AG10803 (cell line): Measurements from ENCODE around the gene TNC.

Source experiments
- DNase-seq: peaks from one replicate; pipeline ENCODE4 v3.0.0; 2010; ENCODE audit warnings: low read depth
- H3K4me3 ChIP-seq: 2 replicates; pipeline ENCODE4 v1.5.1; 2011; ENCODE audit warnings: mild to moderate bottlenecking, low read length, control low read depth
- TF ChIP-seq, protein P1 (sequence below): conservative IDR thresholded peaks from 2 replicates; pipeline ENCODE4 v1.5.1; 2011; ENCODE audit warnings: mild to moderate bottlenecking, low read length, control low read depth, inconsistent platforms

TNC gene

DNA sequence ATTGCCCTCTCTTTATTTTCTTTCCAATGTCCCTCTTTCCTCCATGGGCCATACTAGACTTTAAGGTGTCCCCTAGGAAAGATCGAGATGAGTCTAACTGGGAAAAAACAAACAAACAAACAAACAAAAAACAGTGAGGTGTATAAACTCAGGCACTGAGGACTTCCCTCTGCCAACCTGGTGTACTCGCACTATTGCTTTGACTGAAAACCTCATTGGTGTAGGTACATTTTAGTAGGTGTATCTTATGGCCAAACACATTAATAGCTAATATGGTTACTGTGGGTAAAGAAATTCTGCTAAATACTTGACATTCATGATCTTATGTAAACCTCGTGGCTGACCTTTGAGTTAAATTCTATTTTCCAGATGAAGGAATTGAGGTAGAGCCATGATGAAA lies 74.3 kb downstream of the TNC start:
- no peak for DNase-seq
- H3K4me3 ChIP-seq, result no peak overlapping the region
- TF ChIP-seq, protein P1, sequence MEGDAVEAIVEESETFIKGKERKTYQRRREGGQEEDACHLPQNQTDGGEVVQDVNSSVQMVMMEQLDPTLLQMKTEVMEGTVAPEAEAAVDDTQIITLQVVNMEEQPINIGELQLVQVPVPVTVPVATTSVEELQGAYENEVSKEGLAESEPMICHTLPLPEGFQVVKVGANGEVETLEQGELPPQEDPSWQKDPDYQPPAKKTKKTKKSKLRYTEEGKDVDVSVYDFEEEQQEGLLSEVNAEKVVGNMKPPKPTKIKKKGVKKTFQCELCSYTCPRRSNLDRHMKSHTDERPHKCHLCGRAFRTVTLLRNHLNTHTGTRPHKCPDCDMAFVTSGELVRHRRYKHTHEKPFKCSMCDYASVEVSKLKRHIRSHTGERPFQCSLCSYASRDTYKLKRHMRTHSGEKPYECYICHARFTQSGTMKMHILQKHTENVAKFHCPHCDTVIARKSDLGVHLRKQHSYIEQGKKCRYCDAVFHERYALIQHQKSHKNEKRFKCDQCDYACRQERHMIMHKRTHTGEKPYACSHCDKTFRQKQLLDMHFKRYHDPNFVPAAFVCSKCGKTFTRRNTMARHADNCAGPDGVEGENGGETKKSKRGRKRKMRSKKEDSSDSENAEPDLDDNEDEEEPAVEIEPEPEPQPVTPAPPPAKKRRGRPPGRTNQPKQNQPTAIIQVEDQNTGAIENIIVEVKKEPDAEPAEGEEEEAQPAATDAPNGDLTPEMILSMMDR, result no peak

DNA sequence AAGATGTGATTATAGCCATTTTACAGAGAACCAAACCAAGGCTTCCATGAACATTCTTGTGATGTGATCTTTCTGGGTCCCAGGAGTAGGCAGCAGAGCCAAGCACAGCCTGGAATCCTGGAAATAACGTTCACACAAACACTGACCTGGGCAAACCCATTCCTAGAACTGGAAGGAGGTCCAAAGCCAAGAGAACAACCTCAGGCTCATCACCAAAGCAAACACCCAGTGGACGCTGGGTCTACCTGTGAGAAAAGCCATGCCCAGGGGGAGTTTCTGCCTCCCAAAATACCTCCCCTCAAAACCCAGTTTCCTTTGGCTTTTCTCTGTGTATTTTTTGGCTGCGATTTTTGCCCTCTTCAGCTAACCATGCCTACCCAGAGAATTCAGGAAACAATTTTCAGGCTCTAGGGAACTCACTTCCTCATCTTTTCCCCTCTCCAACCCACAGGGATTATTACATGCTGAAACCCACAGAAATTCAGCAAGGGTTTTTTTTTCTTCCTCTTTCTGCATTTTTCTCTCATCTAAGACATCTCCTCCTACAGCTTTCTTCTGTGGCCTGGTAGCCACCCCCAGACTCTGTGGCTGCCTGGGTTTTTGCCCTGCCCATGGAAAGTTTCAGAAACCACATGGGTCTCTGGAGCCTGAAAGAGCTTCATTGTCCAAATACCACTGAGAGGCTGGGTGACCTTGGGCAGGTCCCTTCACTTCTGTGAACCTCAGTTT lies 75.0 kb downstream of the TNC start:
- peak; percentile 77 for DNase-seq
- TF ChIP-seq, protein P1, result no peak
- H3K4me3 ChIP-seq, result no peak overlapping the region

DNA sequence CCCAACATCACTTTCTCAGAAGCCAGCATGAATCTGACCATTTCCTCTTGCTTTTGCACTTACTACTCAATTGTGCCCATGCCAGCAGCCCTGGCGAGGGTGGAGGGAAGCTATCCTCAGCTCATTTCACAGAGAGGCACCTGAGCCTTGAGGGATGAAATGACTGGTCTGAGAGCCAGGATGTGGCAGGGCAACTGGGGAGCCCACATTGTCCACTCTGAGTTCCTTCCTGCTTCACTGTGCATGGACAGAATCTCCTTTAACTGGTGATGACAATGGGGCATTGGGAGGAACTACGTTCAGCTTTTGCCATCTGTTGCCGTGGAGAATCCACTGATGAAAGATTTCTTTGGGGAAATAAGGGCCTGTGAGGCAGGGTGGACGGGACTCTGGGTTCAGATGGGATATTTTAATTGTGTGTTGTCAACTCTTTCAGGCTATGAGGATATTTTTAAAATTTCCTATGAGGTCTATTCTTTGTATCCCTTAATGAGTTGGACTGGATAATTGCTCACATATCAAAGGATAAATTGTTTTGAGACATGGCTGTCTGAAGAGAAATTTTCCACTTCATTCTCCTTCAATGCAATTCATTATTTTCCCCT lies 78.3 kb downstream of the TNC start:
- H3K4me3 ChIP-seq, result no peak overlapping the region
- no peak for DNase-seq
- TF ChIP-seq, protein P1, result no peak

DNA sequence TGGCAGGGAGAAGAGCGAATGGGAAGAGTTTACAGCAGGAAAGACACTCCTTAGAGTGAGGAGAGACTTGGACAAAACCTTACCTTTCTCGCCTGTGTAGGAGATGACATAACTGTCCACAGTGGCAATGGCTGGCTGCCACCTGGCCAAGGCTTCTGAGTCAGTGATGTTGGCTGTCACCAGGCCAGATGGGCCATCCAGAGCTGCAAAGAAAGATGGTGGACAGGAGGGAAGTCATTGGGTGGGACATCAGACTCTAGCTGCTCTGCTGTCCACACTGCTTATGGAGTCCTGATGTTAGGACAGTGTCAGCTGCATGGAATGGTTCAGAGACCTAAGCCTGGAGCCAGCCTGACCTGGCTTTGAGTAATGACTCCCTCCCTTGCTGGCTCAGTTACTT lies 79.8 kb downstream of the TNC start:
- TF ChIP-seq, protein P1, result no peak
- H3K4me3 ChIP-seq, result no peak overlapping the region
- DNase-seq, result no peak

DNA sequence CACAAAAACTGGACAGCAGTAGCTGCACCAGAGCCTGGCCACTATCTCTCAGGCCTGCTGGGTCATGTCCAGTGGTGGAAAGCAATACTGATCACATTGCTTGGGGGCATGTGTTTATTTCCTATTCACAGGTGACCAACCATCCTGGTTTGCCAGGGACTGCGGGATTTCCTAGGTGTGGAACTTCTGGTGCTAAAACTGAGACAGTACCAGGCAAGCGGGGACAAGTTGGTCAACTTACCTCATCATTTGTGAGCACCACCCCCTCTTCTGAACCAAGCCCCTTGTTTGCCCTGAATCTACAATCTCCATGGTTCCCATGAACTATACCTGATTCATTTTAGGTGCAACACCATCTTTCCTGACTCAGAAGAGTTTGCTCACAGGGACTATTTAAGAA lies 81.3 kb downstream of the TNC start:
- no peak for DNase-seq
- TF ChIP-seq, protein P1, result no peak
- no peak overlapping the region for H3K4me3 ChIP-seq

DNA sequence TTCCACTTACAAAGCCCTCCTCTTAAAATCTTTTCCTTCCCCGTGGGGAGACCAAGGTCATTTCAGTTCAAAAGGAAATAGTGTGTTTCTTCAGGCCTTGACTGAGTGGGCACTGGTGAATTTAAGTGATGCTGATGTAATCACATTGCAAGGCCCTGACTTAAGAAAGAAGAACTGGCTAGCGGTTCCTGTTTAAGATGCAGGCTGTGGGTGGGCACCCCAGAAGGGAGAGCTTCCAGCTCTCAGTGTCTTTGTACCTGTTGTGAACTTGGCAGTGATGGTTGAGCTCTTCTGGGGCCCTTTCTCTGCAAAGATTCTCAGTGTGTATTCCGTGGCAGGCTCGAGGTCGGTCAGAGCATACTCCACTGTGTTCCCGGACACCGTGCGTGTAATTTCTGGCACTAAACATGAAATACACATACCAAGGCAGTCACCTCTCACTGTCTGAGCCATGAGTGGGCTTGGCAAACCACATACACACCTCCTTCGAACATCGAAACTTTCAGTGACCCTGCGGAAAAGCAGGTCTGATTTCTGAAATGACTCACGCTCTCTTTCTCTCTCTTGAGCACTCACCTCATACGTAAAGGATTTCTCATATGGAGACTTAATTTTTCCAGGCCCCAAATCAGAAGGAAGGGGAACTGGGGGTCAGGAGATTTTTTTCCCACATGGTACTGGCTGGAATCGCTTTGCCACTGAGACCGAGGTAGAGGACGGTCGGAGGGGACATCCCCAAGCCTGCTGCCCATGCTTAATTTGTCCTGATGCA lies 81.9 kb downstream of the TNC start:
- DNase-seq, result peak; percentile 94
- TF ChIP-seq, protein P1, result no peak
- no peak overlapping the region for H3K4me3 ChIP-seq
